Articular chondrocyte of knee joint (primary cell): ENCODE measurements around the gene OR6C76. TPM values are rescaled to one million over a fixed set of nuclear protein-coding genes. Genes with fewer than 3 reads are reported as not detected.

Experiments used
- total RNA-seq: library from RNA; depleted of rRNA; stranded (reverse); fragments of >200 nt; gene quantifications from 2 replicates; pipeline ENCODE4 v1.2.3, GENCODE V29; 2012

The OR6C76 gene
- total RNA-seq, result not detected in 2 replicates

DNA sequence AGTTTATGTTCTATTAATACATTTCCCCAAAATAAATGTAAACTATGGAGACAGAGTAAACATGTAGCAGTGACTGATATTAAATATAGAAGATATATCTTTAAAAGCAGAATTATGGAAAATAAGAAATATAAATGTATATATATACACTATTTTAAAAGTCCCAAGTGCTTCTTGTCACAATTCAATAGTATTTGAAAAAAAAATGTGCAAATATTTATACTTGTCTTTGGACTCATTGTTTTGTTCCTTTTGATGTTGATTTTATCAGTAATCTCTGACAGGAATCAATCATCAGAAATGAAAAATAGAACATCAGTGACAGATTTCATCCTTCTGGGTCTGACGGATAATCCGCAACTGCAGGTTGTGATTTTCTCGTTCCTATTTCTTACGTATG, at the start of gene OR6C76:
Gene OR6C76, plus strand, starts transcription at position 301 of the 400 bp plus-strand sequence. Its CDS starts 0 bp downstream, at position 301.

DNA sequence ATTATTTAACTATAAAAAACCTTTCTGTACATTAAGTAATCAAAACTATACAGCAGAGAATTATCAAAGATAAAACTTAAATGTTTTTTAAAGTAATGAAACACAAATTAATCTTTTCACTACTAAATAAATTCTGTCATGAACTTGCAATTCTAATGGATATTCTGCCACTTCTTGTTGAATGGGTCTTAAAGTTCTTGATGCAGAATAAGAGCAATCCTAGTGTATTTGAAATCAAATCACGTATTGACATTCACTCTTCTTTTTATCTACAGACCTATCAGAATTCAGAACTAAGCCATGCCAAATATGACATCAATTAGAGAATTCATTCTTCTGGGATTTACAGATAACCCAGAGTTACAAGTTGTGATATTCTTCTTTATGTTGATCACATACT, 25.8 kb upstream of the OR6C76 start, which contains the start of gene OR6C65:
Gene OR6C65, plus strand, starts transcription at position 301 of the 400 bp plus-strand sequence. Its CDS starts 0 bp downstream, at position 301.

DNA sequence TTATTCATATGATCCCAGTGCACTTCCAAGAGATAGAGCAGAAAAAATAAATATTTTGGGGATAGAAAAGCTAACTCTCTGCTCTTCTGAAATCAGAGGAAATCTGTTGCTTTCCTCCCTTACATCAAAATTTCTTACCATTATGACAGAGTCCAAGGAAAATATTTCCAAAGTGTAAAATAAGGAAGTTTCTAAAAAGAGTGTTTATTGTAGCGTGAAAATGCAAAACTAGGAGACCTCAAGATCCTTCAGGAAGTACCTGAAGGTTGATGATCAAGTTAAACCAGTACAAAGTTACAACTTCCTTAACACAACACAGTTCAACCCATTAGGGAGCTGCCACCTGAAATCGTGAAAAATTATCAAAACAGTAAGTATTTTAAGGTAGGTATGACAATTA, 17.7 kb downstream of the OR6C76 start, which contains the start of gene OR6C2:
Gene OR6C2, plus strand, starts transcription at position 301 of the 400 bp plus-strand sequence. CDS start 8,138 bp downstream, outside the sequence.

DNA sequence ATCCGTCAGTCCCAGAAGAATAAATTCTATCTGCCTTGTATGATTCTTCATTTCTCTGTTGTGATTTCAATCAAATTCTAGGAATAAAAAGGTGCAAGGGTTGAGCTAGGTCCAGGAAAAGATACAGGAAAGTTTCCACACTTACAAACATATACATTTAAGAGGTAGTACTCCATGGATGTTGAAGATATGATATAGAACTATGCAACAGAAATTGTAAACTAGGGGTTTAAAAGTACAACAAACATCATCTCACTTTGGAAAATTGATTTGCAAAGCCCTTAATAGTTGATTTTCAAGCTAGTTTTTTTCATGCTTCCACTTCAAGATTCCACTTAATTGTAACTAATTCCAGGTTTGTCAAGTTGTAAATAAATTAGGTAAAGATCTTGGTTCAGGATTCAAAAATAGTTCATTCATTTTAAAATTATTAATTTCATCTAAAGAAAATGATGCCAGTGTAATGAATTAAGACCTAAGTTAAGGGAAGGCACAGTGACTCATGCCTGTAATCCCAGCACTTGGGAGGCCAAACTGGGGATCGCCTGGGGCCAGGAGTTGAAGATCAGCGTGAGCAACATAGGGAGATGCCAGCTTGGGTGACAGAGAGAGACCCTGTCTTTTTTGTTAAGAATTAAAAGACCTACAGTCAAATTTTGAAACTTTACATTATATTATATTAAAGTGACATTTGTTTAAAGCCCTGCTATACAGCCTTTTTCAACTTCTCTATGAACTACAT, 44.2 kb downstream of the OR6C76 start, which contains the start of gene OR6C70:
Gene OR6C70, minus strand, starts transcription at position 51 of the 742 bp plus-strand sequence. Its CDS starts 0 bp downstream, at position 51.

Other genes with a start within 250 kb of the OR6C76 start
- gene OR10A7, start 205.2 kb upstream of the OR6C76 start, total RNA-seq, result not detected in 2 replicates
- not detected in 2 replicates for gene OR6C74, start 181.6 kb upstream of the OR6C76 start, total RNA-seq
- not detected in 2 replicates for gene OR6C6, start 129.7 kb upstream of the OR6C76 start, total RNA-seq
- not detected in 2 replicates for gene OR6C1, start 111.9 kb upstream of the OR6C76 start, total RNA-seq
- not detected in 2 replicates for gene OR6C3, start 95.5 kb upstream of the OR6C76 start, total RNA-seq
- gene OR6C75, start 63.3 kb upstream of the OR6C76 start, total RNA-seq, result not detected in 2 replicates
- gene OR6C65, start 25.7 kb upstream of the OR6C76 start, total RNA-seq, result not detected in 2 replicates
- not detected in 2 replicates for gene OR6C2, start 17.8 kb downstream of the OR6C76 start, total RNA-seq
- not detected in 2 replicates for gene OR6C70, start 43.9 kb downstream of the OR6C76 start, total RNA-seq
- gene OR6C68, start 66.1 kb downstream of the OR6C76 start, total RNA-seq, result not detected in 2 replicates
- not detected in 2 replicates for gene OR6C4, start 123.3 kb downstream of the OR6C76 start, total RNA-seq
- gene OR2AP1, start 146.2 kb downstream of the OR6C76 start, total RNA-seq, result not detected in 2 replicates
- not detected in 2 replicates for gene OR10P1, start 210.6 kb downstream of the OR6C76 start, total RNA-seq